ENCODE measurements around the gene BBS2.

The BBS2 gene

GRCh38 chr16:56547120-56547948 lies 27.5 kb upstream of the BBS2 start:
- TF ChIP-seq GATA3 (IDR thresholded peaks at IDR 0.05; ENCODE audit: low read depth, low read length), result no peak
- TF ChIP-seq GATA2 (IDR thresholded peaks at IDR 0.05; ENCODE audit: low read depth, low read length), result no peak

DNA sequence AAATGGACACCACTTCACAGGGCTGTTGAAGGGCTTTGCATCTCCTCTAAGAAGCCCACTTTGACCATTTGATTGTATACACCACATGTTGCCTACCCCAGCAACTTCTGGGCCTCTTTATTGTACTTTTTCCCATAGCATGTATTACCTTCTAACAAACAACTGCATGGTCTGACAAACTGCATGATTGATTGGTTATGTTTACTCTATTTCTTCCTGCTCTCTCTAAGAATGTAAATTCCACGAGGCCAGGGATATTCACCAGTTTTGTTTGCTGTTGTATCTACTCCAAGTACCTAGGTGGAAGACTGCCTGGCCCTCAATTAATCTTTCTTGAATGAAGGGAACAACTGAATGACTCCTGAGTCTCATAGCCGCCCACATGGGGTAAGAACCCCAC lies 22.2 kb upstream of the BBS2 start:
- TF ChIP-seq GATA3 (IDR thresholded peaks at IDR 0.05; ENCODE audit: low read depth, low read length), result no peak
- no peak for TF ChIP-seq GATA2 (IDR thresholded peaks at IDR 0.05; ENCODE audit: low read depth, low read length)

DNA sequence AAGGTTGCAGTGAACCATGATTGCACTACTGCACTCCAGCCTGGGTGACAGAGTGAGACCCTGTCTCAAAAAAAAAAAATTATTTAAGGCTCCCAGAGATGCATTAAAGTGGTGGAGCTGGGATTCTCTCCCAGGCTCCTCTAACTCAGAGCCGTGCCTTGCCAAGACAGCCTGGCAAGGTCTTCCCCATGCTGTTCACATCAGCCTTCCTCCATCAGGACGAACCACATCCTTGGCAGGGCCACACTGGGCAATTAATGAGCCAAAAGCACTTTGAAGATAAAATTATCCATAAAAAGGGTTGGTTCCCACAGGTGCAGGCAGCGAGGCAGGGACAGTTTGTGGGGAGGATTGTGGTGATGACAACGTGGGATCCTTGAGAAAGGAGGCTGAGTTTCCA lies 19.8 kb upstream of the BBS2 start:
- TF ChIP-seq GATA3 (IDR thresholded peaks at IDR 0.05; ENCODE audit: low read depth, low read length) (no peak), GATA2 (IDR thresholded peaks at IDR 0.05; ENCODE audit: low read depth, low read length) (no peak)

DNA sequence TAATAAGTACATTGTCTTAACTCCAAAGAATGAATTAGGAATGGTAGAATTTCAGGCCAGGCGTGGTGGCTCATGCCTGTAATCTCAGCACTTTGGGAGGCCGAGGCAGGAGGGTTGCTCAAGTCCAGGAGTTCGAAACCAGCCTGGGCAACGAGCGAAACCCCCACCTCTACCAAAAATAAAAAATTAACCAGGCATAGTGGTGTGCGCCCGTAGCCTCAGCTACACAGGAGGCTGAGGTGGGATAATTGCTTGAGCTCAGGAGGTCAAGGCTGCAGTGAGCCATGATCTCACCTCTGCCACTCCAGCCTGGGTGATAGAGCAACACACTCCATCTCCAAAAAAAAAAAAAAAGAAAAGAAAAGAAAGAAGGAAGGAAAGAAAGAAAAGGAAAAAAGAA lies 18.5 kb upstream of the BBS2 start:
- TF ChIP-seq GATA2 (IDR thresholded peaks at IDR 0.05; ENCODE audit: low read depth, low read length), result no peak
- no peak for TF ChIP-seq GATA3 (IDR thresholded peaks at IDR 0.05; ENCODE audit: low read depth, low read length)

DNA sequence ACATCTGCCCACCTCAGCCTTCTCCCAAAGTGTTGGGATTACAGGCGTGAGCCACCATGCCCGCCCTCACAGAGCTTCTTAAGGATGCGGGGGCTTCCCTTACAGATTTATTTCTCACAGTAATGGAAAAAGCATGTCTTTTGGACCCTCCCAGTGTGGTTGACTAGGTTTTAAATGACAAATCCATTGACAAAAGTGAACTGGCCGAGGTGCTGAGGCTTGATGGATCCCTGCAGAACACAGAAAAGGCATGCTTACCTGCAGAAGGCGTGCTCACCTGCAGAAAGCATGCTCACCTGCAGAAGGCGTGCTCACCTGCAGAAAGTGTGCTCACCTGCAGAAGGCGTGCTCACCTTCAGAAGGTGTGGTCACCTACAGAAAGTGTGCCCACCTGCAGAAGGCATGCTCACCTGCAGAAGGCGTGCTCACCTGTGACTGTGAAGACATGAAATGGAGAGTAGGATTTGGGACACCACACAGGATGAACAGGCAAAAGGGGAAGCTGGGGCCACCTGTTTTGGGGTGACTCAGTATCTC lies 15.1 kb upstream of the BBS2 start:
- TF ChIP-seq GATA3 (IDR thresholded peaks at IDR 0.05; ENCODE audit: low read depth, low read length) (no peak), GATA2 (IDR thresholded peaks at IDR 0.05; ENCODE audit: low read depth, low read length) (no peak)

DNA sequence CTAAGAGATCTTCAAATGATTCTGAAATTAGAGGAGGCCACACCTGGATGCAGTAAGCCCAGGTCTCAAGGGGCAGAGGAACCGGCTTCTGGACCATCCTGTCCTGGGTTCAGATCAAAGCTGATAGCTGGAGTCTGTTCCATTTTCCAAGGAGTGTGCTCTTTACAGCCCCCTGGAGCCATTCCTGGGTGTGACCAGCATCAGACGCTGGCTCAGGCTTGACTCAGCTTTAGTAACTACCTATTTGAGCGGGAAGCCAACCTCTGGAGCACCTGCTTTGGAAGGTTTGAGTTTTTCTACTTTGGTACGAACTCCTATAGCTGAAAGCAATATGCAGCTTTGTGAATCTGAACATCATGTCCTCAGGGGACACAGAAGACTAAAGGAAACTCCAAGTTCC lies 12.9 kb upstream of the BBS2 start:
- TF ChIP-seq GATA3 (IDR thresholded peaks at IDR 0.05; ENCODE audit: low read depth, low read length) (no peak), GATA2 (IDR thresholded peaks at IDR 0.05; ENCODE audit: low read depth, low read length) (no peak)

GRCh38 chr16:56530872-56531271 lies 11.0 kb upstream of the BBS2 start:
- TF ChIP-seq GATA2 (IDR thresholded peaks at IDR 0.05; ENCODE audit: low read depth, low read length) (no peak), GATA3 (IDR thresholded peaks at IDR 0.05; ENCODE audit: low read depth, low read length) (no peak)

DNA sequence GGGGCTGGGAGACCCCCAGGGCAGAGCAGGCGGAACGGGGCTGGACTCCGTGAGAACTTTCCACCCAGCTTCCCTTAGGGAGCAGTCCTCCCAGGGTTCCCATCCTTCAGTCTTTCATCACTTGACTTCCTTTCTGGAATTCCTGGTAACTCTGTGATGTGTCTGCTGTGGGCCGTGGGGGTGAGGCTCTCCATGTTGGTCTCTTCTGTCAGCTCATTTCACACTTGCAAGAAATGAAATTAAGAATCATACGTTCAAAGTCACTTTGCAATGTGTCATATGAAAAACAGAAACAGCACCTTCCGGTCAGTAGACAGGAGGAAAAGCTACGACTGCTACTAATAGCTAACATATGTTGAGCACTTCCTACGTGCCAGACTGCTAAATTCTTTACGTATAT lies 5.4 kb upstream of the BBS2 start:
- TF ChIP-seq GATA3 (IDR thresholded peaks at IDR 0.05; ENCODE audit: low read depth, low read length), result no peak
- TF ChIP-seq GATA2 (IDR thresholded peaks at IDR 0.05; ENCODE audit: low read depth, low read length), result no peak

- no peak for TF ChIP-seq GATA3 (IDR thresholded peaks at IDR 0.05; ENCODE audit: low read depth, low read length)
- TF ChIP-seq GATA2 (IDR thresholded peaks at IDR 0.05; ENCODE audit: low read depth, low read length), result no peak
These were observed 390 bp upstream of the BBS2 start for GRCh38 chr16:56520251-56520577.

- TF ChIP-seq GATA3 (IDR thresholded peaks at IDR 0.05; ENCODE audit: low read depth, low read length), result no peak
- TF ChIP-seq GATA2 (IDR thresholded peaks at IDR 0.05; ENCODE audit: low read depth, low read length), result no peak
These were observed 1.4 kb downstream of the BBS2 start for GRCh38 chr16:56518425-56518824.

DNA sequence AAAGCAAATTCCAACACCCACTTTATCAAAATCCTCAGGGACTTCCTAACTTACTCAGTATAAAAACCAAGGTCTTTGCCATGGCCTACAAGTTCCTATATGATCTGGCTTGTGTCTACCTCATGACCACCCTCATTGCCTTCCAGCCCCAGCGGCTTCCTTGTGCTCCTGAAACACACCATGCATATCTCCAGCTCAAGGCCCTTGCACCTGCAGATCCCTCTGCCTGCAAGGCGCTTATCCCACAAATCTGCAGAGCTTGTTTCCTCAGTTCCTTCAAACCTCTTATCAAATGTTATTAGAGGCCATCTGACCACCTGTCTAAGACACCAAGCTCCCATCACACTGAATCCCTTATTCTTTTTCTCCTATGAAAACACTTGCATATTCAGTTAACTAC lies 2.6 kb downstream of the BBS2 start:
- TF ChIP-seq GATA3 (IDR thresholded peaks at IDR 0.05; ENCODE audit: low read depth, low read length), result no peak
- no peak for TF ChIP-seq GATA2 (IDR thresholded peaks at IDR 0.05; ENCODE audit: low read depth, low read length)

DNA sequence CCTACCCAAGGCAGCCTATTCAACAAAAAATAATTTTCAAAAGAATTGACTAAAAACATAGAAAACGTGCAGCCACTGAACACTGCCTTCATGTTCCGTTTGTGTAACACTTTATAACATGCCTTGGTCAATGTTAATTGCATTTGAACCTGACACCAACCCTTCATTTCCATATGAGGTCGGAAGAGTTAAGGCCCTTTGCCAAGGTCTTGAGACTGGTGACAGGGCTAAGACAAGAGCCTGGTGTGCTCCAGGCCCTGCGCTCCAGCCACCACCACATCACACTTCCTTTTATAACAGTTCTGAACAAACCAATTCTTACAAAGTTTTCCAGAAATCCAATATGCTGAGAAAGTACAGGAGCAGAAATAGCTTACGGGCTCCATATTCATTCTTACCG lies 4.2 kb downstream of the BBS2 start:
- no peak for TF ChIP-seq GATA3 (IDR thresholded peaks at IDR 0.05; ENCODE audit: low read depth, low read length)
- TF ChIP-seq GATA2 (IDR thresholded peaks at IDR 0.05; ENCODE audit: low read depth, low read length), result no peak

- TF ChIP-seq GATA2 (IDR thresholded peaks at IDR 0.05; ENCODE audit: low read depth, low read length) (no peak), GATA3 (IDR thresholded peaks at IDR 0.05; ENCODE audit: low read depth, low read length) (no peak)
These were observed 5.0 kb downstream of the BBS2 start for GRCh38 chr16:56514845-56515244.

- TF ChIP-seq GATA2 (IDR thresholded peaks at IDR 0.05; ENCODE audit: low read depth, low read length), result no peak
- TF ChIP-seq GATA3 (IDR thresholded peaks at IDR 0.05; ENCODE audit: low read depth, low read length), result no peak
These were observed 5.9 kb downstream of the BBS2 start for GRCh38 chr16:56513972-56514371.

DNA sequence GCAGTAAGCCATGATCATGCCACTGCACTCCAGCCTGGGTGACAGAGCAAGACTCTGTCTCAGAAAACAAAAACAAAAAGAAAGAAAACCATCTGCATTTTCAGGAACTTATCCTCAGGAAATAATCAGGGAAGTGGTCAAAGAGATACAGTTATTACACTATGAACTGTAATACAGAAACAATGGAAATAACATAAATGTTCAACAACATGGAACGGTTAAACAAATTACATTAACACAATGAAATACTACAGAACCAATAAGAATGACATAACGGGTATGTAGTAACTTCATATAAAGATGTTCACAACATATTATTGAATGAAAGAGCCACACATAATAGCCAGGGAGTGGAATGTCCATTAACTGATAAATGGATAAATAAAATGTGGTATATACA lies 6.7 kb downstream of the BBS2 start:
- TF ChIP-seq GATA2 (IDR thresholded peaks at IDR 0.05; ENCODE audit: low read depth, low read length), result no peak
- TF ChIP-seq GATA3 (IDR thresholded peaks at IDR 0.05; ENCODE audit: low read depth, low read length), result no peak
